ENCODE measurements around the gene RTBDN. TPM values are rescaled to one million over a fixed set of nuclear protein-coding genes. Genes with fewer than 3 reads are reported as not detected.
A peak's percentile ranks its signal among the peaks of the same experiment; 100 is the strongest.

The RTBDN gene
- total RNA-seq, 1 experiment from 2014 or later: 5.6 TPM

DNA sequence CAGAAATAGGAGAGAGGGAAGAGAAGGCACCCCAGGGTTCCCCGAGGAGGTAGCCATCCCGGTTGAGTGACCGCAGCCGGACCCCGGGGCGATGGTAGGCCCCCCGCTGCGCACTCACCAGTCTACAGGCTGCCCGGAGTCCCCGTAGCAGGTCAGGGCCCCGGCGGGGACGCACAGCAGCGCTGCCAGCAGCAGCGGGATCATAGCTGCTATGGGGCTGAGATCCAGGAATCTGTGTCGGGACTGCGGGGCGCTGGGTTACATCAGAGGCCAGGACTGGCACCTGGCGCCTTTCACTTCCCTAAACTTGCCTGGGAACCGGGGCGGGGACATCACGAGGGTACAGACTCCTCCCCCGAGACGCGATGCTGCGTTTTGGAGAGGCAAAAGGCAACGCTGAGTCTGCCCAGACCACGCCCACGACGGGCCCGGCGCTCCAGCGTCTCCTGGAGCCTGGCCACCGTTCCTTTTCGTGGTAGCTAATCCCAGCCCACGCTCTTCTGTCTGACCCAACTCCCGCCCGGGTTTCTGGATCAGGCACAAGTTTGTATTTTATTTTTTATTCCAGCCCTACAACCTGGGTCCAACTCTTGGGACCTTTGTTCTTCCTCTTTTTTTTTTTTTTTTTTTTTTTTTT is 46.9 kb upstream of the RTBDN start, which contains the start of gene DNASE2:
DNASE2 (minus strand) TSS at position 278 of the 637 bp plus-strand sequence; CDS start at position 204, 74 bp downstream.
- H3K27ac ChIP-seq (ENCODE audit: insufficient read length, low read depth, low read length): no peak within 1 kb of the TSS

More for the DNA sequence above, 46.9 kb upstream of the RTBDN start, which contains the start of gene DNASE2:
- Mint-ChIP-seq H3K36me3 (ENCODE audit: insufficient read depth in 1 of 3, low read depth in 3 of 3) (peaks cover 10 to 16% (median 14%) of the 10 kb centered on the region in 3 experiments; a peak in 6 of 7 replicates), H3K4me3 (peak within 1 kb of the TSS; percentile 85), H3K9me3 (peaks cover 14 to 16% of the 10 kb centered on the region in 2 experiments), H3K4me1 (peaks cover 7 to 11% of the 10 kb centered on the region in 2 experiments), H3K27ac (peak within 1 kb of the TSS; percentile 79 to 97 (median 83); a peak in 4 of 7 replicates), H3K27me3 (ENCODE audit: low read depth) (peaks cover 29% of the 10 kb centered on the region)
- peak; percentile 98 for DNase-seq
- H4K5ac ChIP-seq (ENCODE audit: insufficient read length, low read depth, low read length): no peak within 1 kb of the TSS
- H3K56ac ChIP-seq (ENCODE audit: insufficient read length, low read depth, low read length): no peak within 1 kb of the TSS
- H2AFZ ChIP-seq (ENCODE audit: low read length): no peak within 1 kb of the TSS
- H2BK15ac ChIP-seq (ENCODE audit: low read depth, low read length): no peak within 1 kb of the TSS
- no peaks in the 10 kb centered on the region for H3K79me1 ChIP-seq (ENCODE audit: insufficient read depth, low read depth, low read length, poor library complexity, severe bottlenecking)
- 0 out of 2 replicates have a peak, but pooled peaks cover 1% of the 10 kb centered on the region for H3K27me3 ChIP-seq (ENCODE audit: insufficient read depth, low read length)
- no peak within 1 kb of the TSS for H4K8ac ChIP-seq (replicated peaks; ENCODE audit: insufficient read length, low read depth, low read length)
- no peak within 1 kb of the TSS for H3K4ac ChIP-seq (ENCODE audit: low read depth, low read length)
- no peak within 1 kb of the TSS for H4K91ac ChIP-seq (ENCODE audit: insufficient read length, low read depth, low read length)
- no peaks in the 10 kb centered on the region for H3K9me3 ChIP-seq (ENCODE audit: control insufficient read depth, low read depth, low read length)
- no peaks in the 10 kb centered on the region for H3K4me1 ChIP-seq (ENCODE audit: insufficient read depth, low read length)
- peak within 1 kb of the TSS; percentile 10 for H3K18ac ChIP-seq (ENCODE audit: insufficient read length, low read depth, low read length)
- peak within 1 kb of the TSS; percentile 39 for H3K4me2 ChIP-seq (ENCODE audit: insufficient read depth, insufficient read length, low read length)
- no peak within 1 kb of the TSS for H3K23ac ChIP-seq (ENCODE audit: insufficient read length, low read depth, low read length)
- H2BK120ac ChIP-seq (ENCODE audit: low read depth, low read length, poor library complexity, severe bottlenecking): no peak within 1 kb of the TSS
- no peak within 1 kb of the TSS for H2AK5ac ChIP-seq (ENCODE audit: insufficient read length, low read length)
- H2BK12ac ChIP-seq (ENCODE audit: insufficient read length, low read depth, low read length): no peak within 1 kb of the TSS
- no peak within 1 kb of the TSS for H2BK5ac ChIP-seq (ENCODE audit: insufficient read length, low read length)
- H4K20me1 ChIP-seq (ENCODE audit: control insufficient read depth, insufficient read depth, insufficient read length): no peaks in the 10 kb centered on the region
- no peak within 1 kb of the TSS for H2BK20ac ChIP-seq (ENCODE audit: low read depth, low read length, poor library complexity, severe bottlenecking)
- no peak within 1 kb of the TSS for H3T11ph ChIP-seq (ENCODE audit: low read length)
- H3K9ac ChIP-seq (ENCODE audit: extremely low read depth, insufficient read length, low read length): peak within 1 kb of the TSS; percentile 60
- peaks cover 6% of the 10 kb centered on the region for H3K23me2 ChIP-seq (ENCODE audit: insufficient read length, low read depth, low read length, poor library complexity, severe bottlenecking)
- H3K79me2 ChIP-seq (ENCODE audit: insufficient read depth, low read length): no peaks in the 10 kb centered on the region
- TF ChIP-seq, protein P1, sequence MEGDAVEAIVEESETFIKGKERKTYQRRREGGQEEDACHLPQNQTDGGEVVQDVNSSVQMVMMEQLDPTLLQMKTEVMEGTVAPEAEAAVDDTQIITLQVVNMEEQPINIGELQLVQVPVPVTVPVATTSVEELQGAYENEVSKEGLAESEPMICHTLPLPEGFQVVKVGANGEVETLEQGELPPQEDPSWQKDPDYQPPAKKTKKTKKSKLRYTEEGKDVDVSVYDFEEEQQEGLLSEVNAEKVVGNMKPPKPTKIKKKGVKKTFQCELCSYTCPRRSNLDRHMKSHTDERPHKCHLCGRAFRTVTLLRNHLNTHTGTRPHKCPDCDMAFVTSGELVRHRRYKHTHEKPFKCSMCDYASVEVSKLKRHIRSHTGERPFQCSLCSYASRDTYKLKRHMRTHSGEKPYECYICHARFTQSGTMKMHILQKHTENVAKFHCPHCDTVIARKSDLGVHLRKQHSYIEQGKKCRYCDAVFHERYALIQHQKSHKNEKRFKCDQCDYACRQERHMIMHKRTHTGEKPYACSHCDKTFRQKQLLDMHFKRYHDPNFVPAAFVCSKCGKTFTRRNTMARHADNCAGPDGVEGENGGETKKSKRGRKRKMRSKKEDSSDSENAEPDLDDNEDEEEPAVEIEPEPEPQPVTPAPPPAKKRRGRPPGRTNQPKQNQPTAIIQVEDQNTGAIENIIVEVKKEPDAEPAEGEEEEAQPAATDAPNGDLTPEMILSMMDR (conservative IDR thresholded peaks at IDR 0.05): no peak
- WGBS (ENCODE audit: extremely low coverage, insufficient read length, low lambda C conversion rate): no CpG with 5 or more reads among the region's 38 CpGs
- peak within 1 kb of the TSS; percentile 41 for H3K14ac ChIP-seq (ENCODE audit: insufficient read depth, low read length)

Measured in H9 (cell line).